GM23338 (cell line): ENCODE measurements around the gene PTPDC1. TPM values are rescaled to one million over a fixed set of nuclear protein-coding genes. Genes with fewer than 3 reads are reported as not detected.

Experiments
- ATAC-seq: fragments of 200-7000 bp; cut with Tn5 transposase; 3 replicates; pipeline ENCODE4 v1.9.1; 2020
- DNase-seq: peaks from one replicate; pipeline ENCODE4 v3.0.0-alpha.2; 2015; ENCODE audit warnings: low spot score
- H2AFZ ChIP-seq: fragments of 200-600 bp; sonication (generic); 2 replicates; pipeline ENCODE4 v1.8.0; 2016; ENCODE audit warnings: antibody characterized with exemption, mild to moderate bottlenecking, moderate library complexity
- H3F3A ChIP-seq: fragments of 200-600 bp; sonication (generic); replicated peaks from 2 replicates; pipeline ENCODE4 v1.8.0; 2017; ENCODE audit warnings: antibody characterized with exemption, mixed run types, low read depth
- H3K27ac ChIP-seq: fragments of 200-600 bp; sonication (generic); 2 replicates; pipeline ENCODE4 v1.6.1; 2016; ENCODE audit warnings: low read depth
- H3K27me3 ChIP-seq: fragments of 200-600 bp; sonication (generic); 2 replicates; pipeline ENCODE4 v1.8.0; 2016; ENCODE audit warnings: mild to moderate bottlenecking, mixed run types, moderate library complexity; ENCODE audit not compliant: insufficient read depth
- H3K36me3 ChIP-seq: fragments of 200-600 bp; sonication (generic); 2 replicates; pipeline ENCODE4 v1.8.0; 2016; ENCODE audit warnings: mild to moderate bottlenecking; ENCODE audit not compliant: insufficient read depth
- H3K4me1 ChIP-seq: fragments of 200-600 bp; sonication (generic); 2 replicates; pipeline ENCODE4 v1.8.0; 2016; ENCODE audit warnings: mild to moderate bottlenecking, moderate library complexity; ENCODE audit not compliant: insufficient read depth
- H3K4me2 ChIP-seq: fragments of 200-600 bp; sonication (generic); 2 replicates; pipeline ENCODE4 v1.7.1; 2017; ENCODE audit warnings: mixed run types
- H3K4me3 ChIP-seq: fragments of 200-600 bp; sonication (generic); 2 replicates; pipeline ENCODE4 v1.6.1; 2016; ENCODE audit warnings: mixed run types
- H3K79me2 ChIP-seq: fragments of 200-600 bp; sonication (generic); replicated peaks from 2 replicates; pipeline ENCODE4 v1.8.0; 2017; ENCODE audit warnings: mild to moderate bottlenecking; ENCODE audit not compliant: insufficient read depth
- H3K9me2 ChIP-seq: fragments of 200-600 bp; sonication (generic); 2 replicates; pipeline ENCODE4 v1.8.0; 2017; ENCODE audit not compliant: insufficient read depth
- H4K20me1 ChIP-seq: fragments of 200-600 bp; sonication (generic); replicated peaks from 2 replicates; pipeline ENCODE4 v1.8.0; 2017; ENCODE audit warnings: mild to moderate bottlenecking; ENCODE audit not compliant: insufficient read depth
- H3K27ac Mint-ChIP-seq: 2 replicates; pipeline ENCODE4 v1.8.0; 2020; ENCODE audit warnings: inconsistent platforms, mild to moderate bottlenecking, moderate library complexity, mixed read lengths
- H3K27me3 Mint-ChIP-seq: 3 replicates; pipeline ENCODE4 v1.8.0; 2022; ENCODE audit warnings: low read depth, mild to moderate bottlenecking, moderate library complexity, mixed read lengths, inconsistent platforms; ENCODE audit not compliant: insufficient read depth, poor library complexity
- H3K36me3 Mint-ChIP-seq: 3 replicates; pipeline ENCODE4 v1.8.0; 2021; ENCODE audit warnings: low read depth, mild to moderate bottlenecking, inconsistent platforms, moderate library complexity, mixed read lengths
- H3K4me1 Mint-ChIP-seq: 3 replicates; pipeline ENCODE4 v1.8.0; 2020; ENCODE audit warnings: mild to moderate bottlenecking, inconsistent platforms, mixed read lengths
- H3K4me3 Mint-ChIP-seq: 3 replicates; pipeline ENCODE4 v1.8.0; 2021; ENCODE audit warnings: moderate library complexity, mild to moderate bottlenecking, inconsistent platforms, mixed read lengths
- H3K9me3 Mint-ChIP-seq: 3 replicates; pipeline ENCODE4 v1.8.0; 2020; ENCODE audit warnings: moderate library complexity, mild to moderate bottlenecking, inconsistent platforms, mixed read lengths
- CREB1 ChIP-seq: fragments of 250-450 bp; sonication (Bioruptor Pico); IDR thresholded peaks from 2 replicates; pipeline ENCODE4 v1.5.0; 2020; ENCODE audit warnings: low read depth, mild to moderate bottlenecking, moderate library complexity
- EZH2 ChIP-seq: fragments of 200-600 bp; sonication (generic); IDR thresholded peaks from one replicate; pipeline ENCODE4 v1.8.0; 2017; ENCODE audit warnings: antibody characterized with exemption, mild to moderate bottlenecking, low read depth; ENCODE audit not compliant: unreplicated experiment
- EZH2phosphoT487 ChIP-seq: fragments of 200-600 bp; sonication (generic); IDR thresholded peaks from one replicate; pipeline ENCODE4 v1.8.1; 2018; ENCODE audit warnings: antibody characterized with exemption; ENCODE audit not compliant: unreplicated experiment
- JUNB ChIP-seq: IDR thresholded peaks from one replicate; pipeline ENCODE4 v1.6.1; 2016; ENCODE audit warnings: antibody characterized with exemption; ENCODE audit not compliant: unreplicated experiment
- NANOG ChIP-seq: IDR thresholded peaks from 2 replicates; pipeline ENCODE4 v1.6.1; 2016; ENCODE audit warnings: antibody characterized with exemption, borderline replicate concordance
- POLR2AphosphoS5 ChIP-seq: IDR thresholded peaks from 2 replicates; pipeline ENCODE4 v1.6.1; 2016; ENCODE audit warnings: antibody characterized with exemption, low read depth
- STAT1 ChIP-seq: IDR thresholded peaks from one replicate; pipeline ENCODE4 v1.6.1; 2016; ENCODE audit warnings: antibody characterized with exemption; ENCODE audit not compliant: unreplicated experiment
- ZNF114 ChIP-seq: fragments of 250-450 bp; sonication (Bioruptor Pico); IDR thresholded peaks from 2 replicates; pipeline ENCODE4 v1.5.0; 2020; ENCODE audit warnings: mild to moderate bottlenecking, moderate library complexity
- ZNF331 ChIP-seq: fragments of 250-450 bp; sonication (Bioruptor Pico); IDR thresholded peaks from 2 replicates; pipeline ENCODE4 v1.5.0; 2020; ENCODE audit warnings: low read depth, mild to moderate bottlenecking, moderate library complexity
- polyA plus RNA-seq: library from polyadenylated mRNA; unstranded; fragments of >200 nt; fragmentation: Nextera tagmentation; extraction: Ambion mirVana; gene quantifications from 2 replicates; pipeline ENCODE4 v1.2.1, GENCODE V29; 2016
- total RNA-seq: library from RNA; depleted of rRNA; stranded (reverse); fragments of >200 nt; shearing (Covaris generic); gene quantifications from 2 replicates; pipeline ENCODE4 v1.2.3, GENCODE V29; 2014
- TF ChIP-seq, protein P1 (sequence below): fragments of 250-450 bp; sonication (Bioruptor Pico); IDR thresholded peaks from 2 replicates; pipeline ENCODE4 v1.5.0; 2020; ENCODE audit warnings: mild to moderate bottlenecking, moderate library complexity
- TF ChIP-seq, protein P2 (sequence below), 2 experiments: fragments of 200-600 bp in 1 of 2; sonication (generic) in 1 of 2; conservative IDR thresholded peaks; 2 replicates each; pipeline versions ENCODE4 v1.5.1 to v1.6.1; 2016 to 2017; ENCODE audit warnings: antibody characterized with exemption in 2 of 2, low read depth in 2 of 2, mild to moderate bottlenecking in 2 of 2, moderate library complexity in 1 of 2
- TF ChIP-seq, protein P3 (sequence below): IDR thresholded peaks from one replicate; pipeline ENCODE4 v1.6.1; 2018; ENCODE audit warnings: antibody characterized with exemption; ENCODE audit not compliant: unreplicated experiment
- TF ChIP-seq, protein P4 (sequence below): IDR thresholded peaks from 2 replicates; pipeline ENCODE4 v1.6.1; 2016; ENCODE audit warnings: antibody characterized with exemption

The PTPDC1 gene
- total and polyA plus RNA-seq, 2 experiments from 2014 or later, result 4.3 to 10.6 TPM

DNA sequence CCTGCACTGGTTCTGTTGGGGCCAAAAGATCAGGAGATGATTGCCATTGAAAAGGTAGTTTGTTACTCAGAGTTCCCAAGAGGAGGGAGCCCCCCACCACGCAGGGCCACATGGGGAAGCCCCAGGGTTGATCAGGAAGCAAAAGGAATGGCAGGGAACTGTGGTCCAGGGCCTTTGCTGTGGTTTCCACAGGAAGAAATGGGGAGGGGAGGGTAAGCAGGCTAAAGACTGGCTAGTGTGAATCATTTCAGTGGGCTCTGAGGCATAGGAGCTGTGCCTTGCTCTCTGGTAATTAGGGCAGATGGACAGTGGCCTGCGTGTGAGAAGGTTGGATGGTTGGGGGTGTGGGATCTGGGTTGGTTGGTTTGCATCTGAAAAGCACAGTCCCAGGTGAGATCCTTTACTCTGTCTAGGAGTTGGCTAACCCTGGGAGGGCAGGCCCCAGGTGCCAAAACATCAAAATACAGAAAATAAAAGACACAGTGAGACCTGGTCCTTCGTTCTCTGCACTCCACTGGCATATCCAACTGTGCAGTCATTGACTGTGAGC, 66.1 kb downstream of the PTPDC1 start:
- Histone ChIP-seq H3K27ac (no peak overlapping the region), H4K20me1 (no peaks in the 10 kb centered on the region), H3K4me2 (peak overlapping the region; percentile 51; the same call in 1 of the 2 replicates), H3K9me2 (peaks cover 13% of the 10 kb centered on the region; the same call in 1 of the 2 replicates), H3K36me3 (no peaks in the 10 kb centered on the region; the same call in 1 of the 2 replicates), H3K4me3 (no peak overlapping the region), H3K79me2 (no peaks in the 10 kb centered on the region), H3K4me1 (peaks cover 32% of the 10 kb centered on the region), H3F3A (no peaks in the 10 kb centered on the region), H2AFZ (peak overlapping the region; percentile 87; the same call in 1 of the 2 replicates), H3K27me3 (no peaks in the 10 kb centered on the region)
- ATAC-seq (peak; percentile 84), DNase-seq (no peak)
- Mint-ChIP-seq H3K27me3 (peaks cover 19% of the 10 kb centered on the region), H3K9me3 (peaks cover 5% of the 10 kb centered on the region; the same call in 2 of the 3 replicates), H3K36me3 (peaks cover 3% of the 10 kb centered on the region; the same call in 1 of the 3 replicates), H3K4me1 (peaks cover 36% of the 10 kb centered on the region), H3K27ac (no peak overlapping the region), H3K4me3 (no peak overlapping the region)
- TF ChIP-seq EZH2, result no peak
- no peak for TF ChIP-seq POLR2AphosphoS5
- TF ChIP-seq, protein P1, sequence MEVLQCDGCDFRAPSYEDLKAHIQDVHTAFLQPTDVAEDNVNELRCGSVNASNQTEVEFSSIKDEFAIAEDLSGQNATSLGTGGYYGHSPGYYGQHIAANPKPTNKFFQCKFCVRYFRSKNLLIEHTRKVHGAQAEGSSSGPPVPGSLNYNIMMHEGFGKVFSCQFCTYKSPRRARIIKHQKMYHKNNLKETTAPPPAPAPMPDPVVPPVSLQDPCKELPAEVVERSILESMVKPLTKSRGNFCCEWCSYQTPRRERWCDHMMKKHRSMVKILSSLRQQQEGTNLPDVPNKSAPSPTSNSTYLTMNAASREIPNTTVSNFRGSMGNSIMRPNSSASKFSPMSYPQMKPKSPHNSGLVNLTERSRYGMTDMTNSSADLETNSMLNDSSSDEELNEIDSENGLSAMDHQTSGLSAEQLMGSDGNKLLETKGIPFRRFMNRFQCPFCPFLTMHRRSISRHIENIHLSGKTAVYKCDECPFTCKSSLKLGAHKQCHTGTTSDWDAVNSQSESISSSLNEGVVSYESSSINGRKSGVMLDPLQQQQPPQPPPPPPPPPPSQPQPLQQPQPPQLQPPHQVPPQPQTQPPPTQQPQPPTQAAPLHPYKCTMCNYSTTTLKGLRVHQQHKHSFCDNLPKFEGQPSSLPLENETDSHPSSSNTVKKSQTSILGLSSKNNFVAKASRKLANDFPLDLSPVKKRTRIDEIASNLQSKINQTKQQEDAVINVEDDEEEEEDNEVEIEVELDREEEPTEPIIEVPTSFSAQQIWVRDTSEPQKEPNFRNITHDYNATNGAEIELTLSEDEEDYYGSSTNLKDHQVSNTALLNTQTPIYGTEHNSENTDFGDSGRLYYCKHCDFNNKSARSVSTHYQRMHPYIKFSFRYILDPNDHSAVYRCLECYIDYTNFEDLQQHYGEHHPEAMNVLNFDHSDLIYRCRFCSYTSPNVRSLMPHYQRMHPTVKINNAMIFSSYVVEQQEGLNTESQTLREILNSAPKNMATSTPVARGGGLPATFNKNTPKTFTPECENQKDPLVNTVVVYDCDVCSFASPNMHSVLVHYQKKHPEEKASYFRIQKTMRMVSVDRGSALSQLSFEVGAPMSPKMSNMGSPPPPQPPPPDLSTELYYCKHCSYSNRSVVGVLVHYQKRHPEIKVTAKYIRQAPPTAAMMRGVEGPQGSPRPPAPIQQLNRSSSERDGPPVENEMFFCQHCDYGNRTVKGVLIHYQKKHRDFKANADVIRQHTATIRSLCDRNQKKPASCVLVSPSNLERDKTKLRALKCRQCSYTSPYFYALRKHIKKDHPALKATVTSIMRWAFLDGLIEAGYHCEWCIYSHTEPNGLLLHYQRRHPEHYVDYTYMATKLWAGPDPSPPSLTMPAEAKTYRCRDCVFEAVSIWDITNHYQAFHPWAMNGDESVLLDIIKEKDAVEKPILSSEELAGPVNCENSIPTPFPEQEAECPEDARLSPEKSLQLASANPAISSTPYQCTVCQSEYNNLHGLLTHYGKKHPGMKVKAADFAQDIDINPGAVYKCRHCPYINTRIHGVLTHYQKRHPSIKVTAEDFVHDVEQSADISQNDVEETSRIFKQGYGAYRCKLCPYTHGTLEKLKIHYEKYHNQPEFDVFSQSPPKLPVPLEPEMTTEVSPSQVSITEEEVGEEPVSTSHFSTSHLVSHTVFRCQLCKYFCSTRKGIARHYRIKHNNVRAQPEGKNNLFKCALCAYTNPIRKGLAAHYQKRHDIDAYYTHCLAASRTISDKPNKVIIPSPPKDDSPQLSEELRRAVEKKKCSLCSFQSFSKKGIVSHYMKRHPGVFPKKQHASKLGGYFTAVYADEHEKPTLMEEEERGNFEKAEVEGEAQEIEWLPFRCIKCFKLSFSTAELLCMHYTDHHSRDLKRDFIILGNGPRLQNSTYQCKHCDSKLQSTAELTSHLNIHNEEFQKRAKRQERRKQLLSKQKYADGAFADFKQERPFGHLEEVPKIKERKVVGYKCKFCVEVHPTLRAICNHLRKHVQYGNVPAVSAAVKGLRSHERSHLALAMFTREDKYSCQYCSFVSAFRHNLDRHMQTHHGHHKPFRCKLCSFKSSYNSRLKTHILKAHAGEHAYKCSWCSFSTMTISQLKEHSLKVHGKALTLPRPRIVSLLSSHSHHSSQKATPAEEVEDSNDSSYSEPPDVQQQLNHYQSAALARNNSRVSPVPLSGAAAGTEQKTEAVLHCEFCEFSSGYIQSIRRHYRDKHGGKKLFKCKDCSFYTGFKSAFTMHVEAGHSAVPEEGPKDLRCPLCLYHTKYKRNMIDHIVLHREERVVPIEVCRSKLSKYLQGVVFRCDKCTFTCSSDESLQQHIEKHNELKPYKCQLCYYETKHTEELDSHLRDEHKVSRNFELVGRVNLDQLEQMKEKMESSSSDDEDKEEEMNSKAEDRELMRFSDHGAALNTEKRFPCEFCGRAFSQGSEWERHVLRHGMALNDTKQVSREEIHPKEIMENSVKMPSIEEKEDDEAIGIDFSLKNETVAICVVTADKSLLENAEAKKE (CRISPR knock-in tag), result no peak; the same call in 1 of the 2 replicates
- TF ChIP-seq, protein P2, sequence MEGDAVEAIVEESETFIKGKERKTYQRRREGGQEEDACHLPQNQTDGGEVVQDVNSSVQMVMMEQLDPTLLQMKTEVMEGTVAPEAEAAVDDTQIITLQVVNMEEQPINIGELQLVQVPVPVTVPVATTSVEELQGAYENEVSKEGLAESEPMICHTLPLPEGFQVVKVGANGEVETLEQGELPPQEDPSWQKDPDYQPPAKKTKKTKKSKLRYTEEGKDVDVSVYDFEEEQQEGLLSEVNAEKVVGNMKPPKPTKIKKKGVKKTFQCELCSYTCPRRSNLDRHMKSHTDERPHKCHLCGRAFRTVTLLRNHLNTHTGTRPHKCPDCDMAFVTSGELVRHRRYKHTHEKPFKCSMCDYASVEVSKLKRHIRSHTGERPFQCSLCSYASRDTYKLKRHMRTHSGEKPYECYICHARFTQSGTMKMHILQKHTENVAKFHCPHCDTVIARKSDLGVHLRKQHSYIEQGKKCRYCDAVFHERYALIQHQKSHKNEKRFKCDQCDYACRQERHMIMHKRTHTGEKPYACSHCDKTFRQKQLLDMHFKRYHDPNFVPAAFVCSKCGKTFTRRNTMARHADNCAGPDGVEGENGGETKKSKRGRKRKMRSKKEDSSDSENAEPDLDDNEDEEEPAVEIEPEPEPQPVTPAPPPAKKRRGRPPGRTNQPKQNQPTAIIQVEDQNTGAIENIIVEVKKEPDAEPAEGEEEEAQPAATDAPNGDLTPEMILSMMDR (conservative IDR thresholded peaks at IDR 0.05; ENCODE audit: low read depth in 2 of 2), result no peak
- TF ChIP-seq CREB1, result no peak
- TF ChIP-seq EZH2phosphoT487, result no peak
- no peak for TF ChIP-seq NANOG
- no peak for TF ChIP-seq ZNF114 (CRISPR knock-in tag)
- TF ChIP-seq STAT1, result no peak
- TF ChIP-seq, protein P3, sequence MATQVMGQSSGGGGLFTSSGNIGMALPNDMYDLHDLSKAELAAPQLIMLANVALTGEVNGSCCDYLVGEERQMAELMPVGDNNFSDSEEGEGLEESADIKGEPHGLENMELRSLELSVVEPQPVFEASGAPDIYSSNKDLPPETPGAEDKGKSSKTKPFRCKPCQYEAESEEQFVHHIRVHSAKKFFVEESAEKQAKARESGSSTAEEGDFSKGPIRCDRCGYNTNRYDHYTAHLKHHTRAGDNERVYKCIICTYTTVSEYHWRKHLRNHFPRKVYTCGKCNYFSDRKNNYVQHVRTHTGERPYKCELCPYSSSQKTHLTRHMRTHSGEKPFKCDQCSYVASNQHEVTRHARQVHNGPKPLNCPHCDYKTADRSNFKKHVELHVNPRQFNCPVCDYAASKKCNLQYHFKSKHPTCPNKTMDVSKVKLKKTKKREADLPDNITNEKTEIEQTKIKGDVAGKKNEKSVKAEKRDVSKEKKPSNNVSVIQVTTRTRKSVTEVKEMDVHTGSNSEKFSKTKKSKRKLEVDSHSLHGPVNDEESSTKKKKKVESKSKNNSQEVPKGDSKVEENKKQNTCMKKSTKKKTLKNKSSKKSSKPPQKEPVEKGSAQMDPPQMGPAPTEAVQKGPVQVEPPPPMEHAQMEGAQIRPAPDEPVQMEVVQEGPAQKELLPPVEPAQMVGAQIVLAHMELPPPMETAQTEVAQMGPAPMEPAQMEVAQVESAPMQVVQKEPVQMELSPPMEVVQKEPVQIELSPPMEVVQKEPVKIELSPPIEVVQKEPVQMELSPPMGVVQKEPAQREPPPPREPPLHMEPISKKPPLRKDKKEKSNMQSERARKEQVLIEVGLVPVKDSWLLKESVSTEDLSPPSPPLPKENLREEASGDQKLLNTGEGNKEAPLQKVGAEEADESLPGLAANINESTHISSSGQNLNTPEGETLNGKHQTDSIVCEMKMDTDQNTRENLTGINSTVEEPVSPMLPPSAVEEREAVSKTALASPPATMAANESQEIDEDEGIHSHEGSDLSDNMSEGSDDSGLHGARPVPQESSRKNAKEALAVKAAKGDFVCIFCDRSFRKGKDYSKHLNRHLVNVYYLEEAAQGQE, result no peak
- no peak for TF ChIP-seq ZNF331 (CRISPR knock-in tag)
- TF ChIP-seq JUNB, result no peak
- TF ChIP-seq, protein P4, sequence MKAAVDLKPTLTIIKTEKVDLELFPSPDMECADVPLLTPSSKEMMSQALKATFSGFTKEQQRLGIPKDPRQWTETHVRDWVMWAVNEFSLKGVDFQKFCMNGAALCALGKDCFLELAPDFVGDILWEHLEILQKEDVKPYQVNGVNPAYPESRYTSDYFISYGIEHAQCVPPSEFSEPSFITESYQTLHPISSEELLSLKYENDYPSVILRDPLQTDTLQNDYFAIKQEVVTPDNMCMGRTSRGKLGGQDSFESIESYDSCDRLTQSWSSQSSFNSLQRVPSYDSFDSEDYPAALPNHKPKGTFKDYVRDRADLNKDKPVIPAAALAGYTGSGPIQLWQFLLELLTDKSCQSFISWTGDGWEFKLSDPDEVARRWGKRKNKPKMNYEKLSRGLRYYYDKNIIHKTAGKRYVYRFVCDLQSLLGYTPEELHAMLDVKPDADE, result no peak
